ENCODE results near the gene DNAJB11.

- no peak for TF ChIP-seq POLR2A (IDR thresholded peaks at IDR 0.05)
- no peak for TF ChIP-seq CTCF (IDR thresholded peaks at IDR 0.05)
- TF ChIP-seq EP300 (IDR thresholded peaks at IDR 0.05): no peak
Measured at GRCh38 chr3:186520957-186521842, 49.3 kb upstream of the DNAJB11 start.

Data from tibial nerve (tissue), 4 donors.